ENCODE results near the gene PWWP2A. TPM values are rescaled to one million over a fixed set of nuclear protein-coding genes. Genes with fewer than 3 reads are reported as not detected.
A peak's percentile ranks its signal among the peaks of the same experiment; 100 is the strongest.

PWWP2A gene
- total RNA-seq, 1 experiment from 2014 or later: 14.7 TPM

GRCh38 chr5:160064995-160065614 is 54.1 kb downstream of the PWWP2A start:
- Histone ChIP-seq H3K9ac (ENCODE audit: low read length) (no peak overlapping the region), H3K27ac (ENCODE audit: low read depth, low read length) (no peak overlapping the region), H3K27me3 (ENCODE audit: insufficient read depth, low read length) (no peaks in the 10 kb centered on the region), H3K4me3 (replicated peaks in 1 of 2; ENCODE audit: low read depth in 1 of 2, low read length in 2 of 2) (no peak overlapping the region), H3K9me3 (ENCODE audit: control insufficient read depth in 1 of 2, insufficient read depth in 1 of 2, low read depth in 1 of 2, low read length in 2 of 2) (no peaks in the 10 kb centered on the region), H3K79me2 (ENCODE audit: insufficient read depth, low read length) (no peaks in the 10 kb centered on the region), H3K4me1 (ENCODE audit: control insufficient read depth in 1 of 2, insufficient read depth in 2 of 2, low read length in 2 of 2) (peaks cover 0 to 15% of the 10 kb centered on the region in 2 experiments; a peak in 2 of 4 replicates), H3K9me2 (ENCODE audit: insufficient read depth) (no peaks in the 10 kb centered on the region), H3K36me3 (ENCODE audit: control insufficient read depth in 1 of 2, insufficient read depth in 2 of 2, low read length in 2 of 2) (peaks cover 7 to 12% of the 10 kb centered on the region in 2 experiments), H2AFZ (ENCODE audit: low read depth, low read length, poor library complexity, severe bottlenecking) (no peak overlapping the region), H4K20me1 (ENCODE audit: insufficient read depth) (no peaks in the 10 kb centered on the region; the same call in 1 of the 2 replicates), H3K4me2 (ENCODE audit: low read length) (no peak overlapping the region)
- BruUV-seq (replicated peaks): TSS peak; percentile 76
- ChIA-PET CTCF (no interaction called here), POLR2A (no interaction called here), RAD21 (ENCODE audit: low non-redundant PET in 1 of 2, low total read pairs in 2 of 2, uncharacterized antibody in 2 of 2, unreplicated experiment in 2 of 2) (no interaction called here)
- TF ChIP-seq, protein P1, sequence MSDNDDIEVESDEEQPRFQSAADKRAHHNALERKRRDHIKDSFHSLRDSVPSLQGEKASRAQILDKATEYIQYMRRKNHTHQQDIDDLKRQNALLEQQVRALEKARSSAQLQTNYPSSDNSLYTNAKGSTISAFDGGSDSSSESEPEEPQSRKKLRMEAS (IDR thresholded peaks at IDR 0.05): no peak
- TF ChIP-seq SP1 (IDR thresholded peaks at IDR 0.05; ENCODE audit: low read depth): peak; percentile 40
- ATAC-seq: no peak
- intact Hi-C loops (cut with micrococcal nuclease): no loop called here
- no peak for DNase-seq (ENCODE audit: low read depth, low spot score)

DNA sequence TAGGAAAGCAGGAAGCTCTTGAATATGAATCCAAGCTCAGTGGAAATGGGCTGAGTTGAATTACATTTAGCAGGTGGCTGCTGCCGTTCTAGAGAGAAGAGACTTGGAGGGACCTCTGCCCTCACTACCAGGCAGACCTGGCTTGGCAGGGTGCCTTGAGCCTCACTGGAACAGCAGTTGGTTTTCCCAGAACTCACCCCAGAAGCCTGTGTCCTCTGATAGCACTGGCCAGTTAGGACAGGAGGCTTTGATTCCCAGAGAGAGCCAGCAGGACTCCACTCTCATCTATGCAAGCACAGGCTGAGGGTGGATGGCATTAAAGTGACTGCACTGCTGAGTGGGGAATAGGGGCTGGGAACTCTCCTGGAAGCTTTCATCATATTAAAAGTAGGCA is 54.8 kb downstream of the PWWP2A start:
- Histone ChIP-seq H3K9ac (ENCODE audit: low read length) (no peak overlapping the region), H3K9me3 (ENCODE audit: control insufficient read depth in 1 of 2, insufficient read depth in 1 of 2, low read depth in 1 of 2, low read length in 2 of 2) (no peaks in the 10 kb centered on the region), H3K36me3 (ENCODE audit: control insufficient read depth in 1 of 2, insufficient read depth in 2 of 2, low read length in 2 of 2) (peaks cover 7 to 12% of the 10 kb centered on the region in 2 experiments), H2AFZ (ENCODE audit: low read depth, low read length, poor library complexity, severe bottlenecking) (no peak overlapping the region), H3K4me2 (ENCODE audit: low read length) (no peak overlapping the region), H3K9me2 (ENCODE audit: insufficient read depth) (no peaks in the 10 kb centered on the region), H3K4me3 (replicated peaks in 1 of 2; ENCODE audit: low read depth in 1 of 2, low read length in 2 of 2) (no peak overlapping the region), H3K4me1 (ENCODE audit: control insufficient read depth in 1 of 2, insufficient read depth in 2 of 2, low read length in 2 of 2) (peaks cover 0 to 15% of the 10 kb centered on the region in 2 experiments; a peak in 2 of 4 replicates), H3K79me2 (ENCODE audit: insufficient read depth, low read length) (no peaks in the 10 kb centered on the region), H3K27ac (ENCODE audit: low read depth, low read length) (no peak overlapping the region), H4K20me1 (ENCODE audit: insufficient read depth) (no peaks in the 10 kb centered on the region; the same call in 1 of the 2 replicates), H3K27me3 (ENCODE audit: insufficient read depth, low read length) (no peaks in the 10 kb centered on the region)
- ChIA-PET CTCF (no interaction called here), RAD21 (ENCODE audit: low non-redundant PET in 1 of 2, low total read pairs in 2 of 2, uncharacterized antibody in 2 of 2, unreplicated experiment in 2 of 2) (no interaction called here), POLR2A (no interaction called here)
- no peak for DNase-seq (ENCODE audit: low read depth, low spot score)
- intact Hi-C loops (cut with micrococcal nuclease): no loop called here
- TF ChIP-seq EZH2 (IDR thresholded peaks at IDR 0.05): no peak
- BruUV-seq (replicated peaks): no TSS peak
- no peak for ATAC-seq

All from HCT116 (cell line).